Mesothelial cell of epicardium (in vitro differentiated cells): ENCODE data around the gene TPRX1. TPM values are rescaled to one million over a fixed set of nuclear protein-coding genes. Genes with fewer than 3 reads are reported as not detected.
"Not testable (repeated sequence)": the region's sequence is repeated elsewhere in the genome, so short reads cannot be mapped to it uniquely, and the experiment has no call there.

Experiments
- DNase-seq, 2 experiments: peaks; one replicate each; pipeline ENCODE4 v3.0.0; 2021; ENCODE audit warnings: low spot score in 2 of 2; ENCODE audit not compliant: unreplicated experiment in 2 of 2
- H3K27ac Mint-ChIP-seq: 2 replicates; pipeline ENCODE4 v1.8.0; 2021; ENCODE audit warnings: mixed read lengths
- H3K27me3 Mint-ChIP-seq: 2 replicates; pipeline ENCODE4 v1.8.0; 2021; ENCODE audit warnings: low read depth, mixed read lengths
- H3K36me3 Mint-ChIP-seq: 2 replicates; pipeline ENCODE4 v1.8.0; 2021; ENCODE audit warnings: mixed read lengths
- H3K4me1 Mint-ChIP-seq: 2 replicates; pipeline ENCODE4 v1.8.0; 2021; ENCODE audit warnings: mixed read lengths
- H3K4me3 Mint-ChIP-seq: 2 replicates; pipeline ENCODE4 v1.8.0; 2021; ENCODE audit warnings: mild to moderate bottlenecking, moderate library complexity, mixed read lengths
- H3K9me3 Mint-ChIP-seq: 2 replicates; pipeline ENCODE4 v1.8.0; 2021; ENCODE audit warnings: mixed read lengths
- CTCF ChIP-seq: fragments of 200-600 bp; sonication (generic); IDR thresholded peaks from one replicate; pipeline ENCODE4 v1.5.0; 2021; ENCODE audit warnings: antibody characterized with exemption; ENCODE audit not compliant: unreplicated experiment
- total RNA-seq: library from RNA; stranded (reverse); gene quantifications from 3 replicates; pipeline ENCODE4 v1.2.1, GENCODE V29; 2021

TPRX1 gene
- total RNA-seq, 1 donor from 2014 or later = not detected

DNA sequence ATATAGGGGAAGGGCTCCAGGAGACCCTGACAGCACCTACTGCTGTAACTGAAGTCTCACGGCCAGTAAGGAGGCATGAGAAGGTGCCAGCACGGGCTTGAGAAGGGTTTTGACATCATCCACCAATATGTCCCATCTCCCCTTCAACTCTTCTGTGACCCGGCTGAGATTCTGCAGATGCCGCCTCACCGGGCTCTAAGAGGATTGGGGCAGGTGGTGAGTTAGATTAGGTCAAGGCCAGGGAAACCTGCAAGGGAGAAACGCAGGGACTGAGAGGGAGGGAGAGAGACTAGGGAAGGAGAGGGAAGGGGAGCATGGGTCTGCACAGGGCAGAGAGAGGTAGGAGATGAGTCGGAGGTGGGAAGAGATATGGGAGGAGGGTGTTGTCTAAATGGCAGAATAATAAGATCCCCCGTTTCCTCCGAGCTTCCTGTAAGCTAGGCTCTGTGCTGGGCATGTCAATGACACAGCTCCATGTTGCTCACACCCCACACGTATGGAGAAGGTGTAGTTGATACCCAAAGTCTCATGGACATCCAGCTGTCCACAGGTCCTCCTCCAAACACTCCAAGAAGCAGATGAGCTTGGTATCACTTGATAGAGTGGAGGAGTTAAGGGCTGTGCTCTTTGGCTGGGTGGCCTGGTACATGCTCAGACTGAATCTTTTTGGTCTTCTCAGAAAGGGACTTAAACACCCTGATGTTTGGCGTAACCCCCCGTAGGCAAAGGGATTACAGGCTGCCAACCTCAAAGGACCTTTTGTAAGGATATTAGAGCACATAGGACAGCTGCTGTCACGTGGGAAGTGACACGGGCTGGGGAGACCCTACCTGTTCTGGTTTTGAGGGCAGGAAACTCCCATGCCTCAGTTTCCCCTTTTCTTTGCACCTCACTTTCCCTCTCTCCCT, 6.1 kb downstream of the TPRX1 start:
- no peak for DNase-seq
- H3K9me3 Mint-ChIP-seq = peaks cover 6% of the 10 kb centered on the region
- H3K27me3 Mint-ChIP-seq = peaks cover 8% of the 10 kb centered on the region
- no peak overlapping the region for H3K4me3 Mint-ChIP-seq
- no peaks in the 10 kb centered on the region for H3K36me3 Mint-ChIP-seq
- H3K4me1 Mint-ChIP-seq = no peaks in the 10 kb centered on the region
- no peak overlapping the region for H3K27ac Mint-ChIP-seq
- no peak for TF ChIP-seq CTCF

DNA sequence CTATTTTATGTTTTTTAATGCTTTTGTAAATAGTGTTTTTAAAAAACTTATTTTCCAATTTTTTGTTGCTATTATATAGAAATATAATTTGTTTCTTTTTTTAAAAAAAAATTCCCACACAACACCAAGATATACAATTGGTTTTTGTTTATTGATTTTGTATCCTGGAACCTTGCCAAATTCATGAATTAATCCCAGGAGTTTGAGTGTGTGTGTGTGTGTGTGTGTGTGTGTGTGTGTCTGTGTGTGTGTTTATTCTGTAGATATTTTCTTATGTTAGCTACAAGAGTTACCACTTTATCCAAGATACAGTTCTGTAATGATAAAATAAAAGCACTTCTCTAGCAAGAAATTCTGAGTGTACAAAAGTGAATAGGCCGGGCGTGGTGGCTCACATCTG, 7.6 kb downstream of the TPRX1 start:
- no peaks in the 10 kb centered on the region for H3K36me3 Mint-ChIP-seq
- H3K27ac Mint-ChIP-seq = no peak overlapping the region
- H3K4me1 Mint-ChIP-seq = no peaks in the 10 kb centered on the region
- H3K9me3 Mint-ChIP-seq = peaks cover 12% of the 10 kb centered on the region
- H3K4me3 Mint-ChIP-seq = no peak overlapping the region
- no peak for DNase-seq
- no peak for TF ChIP-seq CTCF
- H3K27me3 Mint-ChIP-seq = peaks cover 8% of the 10 kb centered on the region

DNA sequence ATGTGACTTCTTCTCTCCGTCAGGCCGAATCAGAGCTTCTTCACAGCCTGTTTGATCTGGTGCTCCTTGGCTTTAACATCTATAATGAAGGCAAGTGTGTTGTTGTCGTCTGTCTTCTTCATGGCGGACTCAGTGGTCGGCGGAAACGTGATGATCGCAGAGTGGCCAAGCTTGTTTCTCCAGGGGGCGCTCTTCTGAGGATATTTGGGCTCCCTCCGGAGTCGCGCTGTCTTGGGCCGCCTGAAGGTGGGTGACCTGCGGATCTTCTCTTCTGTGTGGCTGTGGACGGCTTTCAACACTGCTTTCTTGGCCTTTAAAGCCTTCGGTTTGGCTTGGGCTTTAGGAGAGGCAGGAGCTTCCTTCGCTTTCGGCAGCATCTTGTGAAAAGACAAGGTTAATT, 9.8 kb downstream of the TPRX1 start:
- Mint-ChIP-seq H3K4me1 (peaks cover 2% of the 10 kb centered on the region), H3K27me3 (peaks cover 8% of the 10 kb centered on the region), H3K9me3 (peaks cover 6% of the 10 kb centered on the region), H3K36me3 (no peaks in the 10 kb centered on the region), H3K4me3 (no peak overlapping the region), H3K27ac (no peak overlapping the region)
- TF ChIP-seq CTCF = no peak
- DNase-seq = no peak

- Mint-ChIP-seq H3K27me3 (no peaks in the 10 kb centered on the region), H3K4me1 (peaks cover 6% of the 10 kb centered on the region), H3K36me3 (peaks cover 2% of the 10 kb centered on the region), H3K9me3 (peaks cover 6% of the 10 kb centered on the region), H3K4me3 (no peak overlapping the region), H3K27ac (no peak overlapping the region)
- no peak for TF ChIP-seq CTCF
- no peak for DNase-seq
These were observed 11.7 kb downstream of the TPRX1 start for GRCh38 chr19:47792616-47793015.

- DNase-seq = peak; percentile 86 to 87
- peaks cover 6% of the 10 kb centered on the region for H3K4me1 Mint-ChIP-seq
- no peaks in the 10 kb centered on the region for H3K27me3 Mint-ChIP-seq
- H3K4me3 Mint-ChIP-seq = no peak overlapping the region
- peaks cover 6% of the 10 kb centered on the region for H3K9me3 Mint-ChIP-seq
- H3K27ac Mint-ChIP-seq = no peak overlapping the region
- H3K36me3 Mint-ChIP-seq = peaks cover 2% of the 10 kb centered on the region
- peak; percentile 76 for TF ChIP-seq CTCF
These were observed 13.9 kb downstream of the TPRX1 start for GRCh38 chr19:47790398-47790814.

- not testable (repeated sequence) for H3K27ac Mint-ChIP-seq, H3K4me1 Mint-ChIP-seq, H3K27me3 Mint-ChIP-seq, H3K9me3 Mint-ChIP-seq, H3K36me3 Mint-ChIP-seq, H3K4me3 Mint-ChIP-seq, DNase-seq
These were observed 14.5 kb downstream of the TPRX1 start for GRCh38 chr19:47789811-47790210.

DNA sequence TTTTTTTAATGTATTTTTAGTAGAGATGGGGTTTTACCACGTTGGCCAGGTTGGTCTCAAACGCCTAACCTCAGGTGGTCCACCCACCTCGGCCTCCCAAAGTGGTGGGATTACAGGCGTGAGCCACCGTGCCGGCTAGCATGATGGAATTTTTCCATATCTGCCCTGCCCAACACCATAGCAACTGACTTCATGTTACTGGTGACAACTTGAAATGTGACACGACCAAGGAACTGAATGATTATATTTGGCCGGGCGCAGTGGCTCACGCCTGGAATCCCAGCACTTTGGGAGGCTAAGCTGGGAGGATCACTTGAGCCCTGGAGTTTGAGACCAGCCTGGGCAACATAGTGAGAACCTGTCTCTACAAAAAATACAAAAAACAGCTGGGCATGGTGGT, 17.0 kb downstream of the TPRX1 start:
- not testable (repeated sequence) for H3K27me3 Mint-ChIP-seq, H3K27ac Mint-ChIP-seq, DNase-seq, H3K4me3 Mint-ChIP-seq, H3K9me3 Mint-ChIP-seq, H3K4me1 Mint-ChIP-seq
- peaks cover 14% of the 10 kb centered on the region for H3K36me3 Mint-ChIP-seq
